ENCODE measurements around the gene TTC39C.
"Not testable (repeated sequence)": the region's sequence is repeated elsewhere in the genome, so short reads cannot be mapped to it uniquely, and the experiment has no call there.

TTC39C gene

DNA sequence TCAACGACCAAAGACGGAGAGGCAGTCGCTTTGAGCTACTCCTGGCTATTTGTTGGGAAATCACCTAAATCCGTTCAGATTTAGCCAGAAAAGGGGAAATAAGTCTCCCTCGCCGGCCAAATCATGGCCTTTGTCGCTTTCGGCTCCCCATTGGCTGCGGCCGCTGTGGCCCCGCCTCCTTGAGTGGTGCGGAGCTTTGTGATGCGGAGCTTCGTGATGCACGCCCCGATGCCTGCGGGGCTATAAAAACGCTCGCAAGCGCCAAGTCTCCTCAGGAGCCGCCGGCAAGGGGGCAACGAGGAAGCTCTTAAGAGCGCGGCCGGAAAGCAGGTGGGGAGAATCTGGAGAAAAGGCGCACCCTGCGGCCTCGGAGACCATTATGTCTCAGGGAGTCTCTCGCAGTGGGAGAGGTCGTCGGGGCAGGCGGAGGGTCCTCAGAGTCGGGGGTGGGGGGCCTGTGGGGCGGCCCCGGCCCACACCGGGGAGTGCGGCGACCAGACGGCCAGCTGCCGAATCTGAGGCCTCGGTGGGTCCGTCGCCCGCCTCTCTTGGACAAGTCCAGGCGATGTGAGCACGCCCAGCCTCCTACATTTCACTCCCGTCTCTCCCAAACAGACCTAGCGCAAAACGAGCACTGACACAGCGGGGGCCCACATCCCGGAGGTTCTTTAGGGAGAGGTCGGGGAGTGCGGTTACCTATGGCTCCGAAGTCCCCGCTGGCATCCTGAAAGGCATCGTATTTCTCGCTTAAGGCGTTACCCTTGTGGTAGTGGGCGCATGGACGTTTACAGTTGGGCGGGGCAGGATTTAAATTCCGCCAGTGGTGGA lies 124.4 kb downstream of the TTC39C start, which contains the start of gene CABYR:
TSS of gene CABYR (plus strand) at position 274 of the 828 bp plus-strand sequence. CDS start 4,053 bp downstream, outside the sequence.
- DNase-seq: peak; percentile 35

DNA sequence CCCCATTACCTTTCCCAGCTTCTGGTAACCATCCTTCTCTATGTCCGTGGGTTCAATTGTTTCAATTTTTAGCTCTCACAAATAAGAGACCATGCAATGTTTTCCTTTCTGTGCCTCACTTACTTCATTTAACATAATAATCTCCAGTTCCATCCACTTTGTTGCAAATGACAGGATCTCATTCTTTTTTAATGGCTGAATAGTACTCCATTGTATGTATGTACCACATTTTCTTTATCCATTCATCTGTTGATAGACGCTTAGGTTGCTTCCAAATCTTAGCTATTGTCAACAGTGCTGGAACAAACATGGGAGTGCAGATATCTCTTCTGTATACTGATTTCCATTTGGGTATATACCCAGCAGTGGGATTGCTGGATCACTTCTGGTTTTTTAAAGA lies 126.1 kb downstream of the TTC39C start:
- no peak for DNase-seq

DNA sequence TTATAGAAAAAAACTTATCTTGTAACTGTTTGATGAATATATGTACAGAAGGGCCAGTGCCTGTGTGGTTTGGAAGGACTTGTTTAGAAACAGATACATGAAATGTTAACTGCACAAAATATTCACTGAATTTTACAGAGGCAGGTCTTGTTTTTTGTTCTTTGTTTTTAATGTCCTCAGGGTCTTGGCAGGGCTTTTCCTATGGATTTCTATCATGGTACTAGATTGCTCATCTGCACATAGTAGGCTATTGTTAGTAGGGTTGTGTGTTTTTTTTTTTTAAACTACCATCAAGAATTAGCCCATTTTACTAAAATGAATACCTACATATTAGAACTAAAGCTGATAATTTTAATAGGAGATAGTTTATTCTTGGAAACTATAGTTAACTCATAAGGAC lies 127.8 kb downstream of the TTC39C start:
- no peak for DNase-seq

DNA sequence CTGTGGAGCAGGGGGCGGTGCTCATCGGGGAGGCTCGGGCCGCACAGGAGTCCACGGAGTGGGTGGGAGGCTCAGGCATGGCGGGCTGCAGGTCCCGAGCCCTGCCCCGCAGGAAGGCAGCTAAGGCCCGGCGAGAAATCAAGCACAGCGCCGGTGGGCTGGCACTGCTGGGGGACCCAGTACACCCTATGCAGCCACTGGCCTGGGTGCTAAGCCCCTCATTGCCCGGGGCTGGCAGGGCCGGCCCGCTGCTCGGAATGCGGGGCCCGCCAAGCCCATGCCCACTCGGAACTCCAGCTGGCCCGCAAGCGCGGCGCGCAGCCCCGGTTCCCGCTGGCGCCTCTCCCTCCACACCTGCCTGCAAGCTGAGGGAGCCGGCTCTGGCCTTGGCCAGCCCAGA lies 135.0 kb downstream of the TTC39C start:
- not testable (repeated sequence) for DNase-seq

DNA sequence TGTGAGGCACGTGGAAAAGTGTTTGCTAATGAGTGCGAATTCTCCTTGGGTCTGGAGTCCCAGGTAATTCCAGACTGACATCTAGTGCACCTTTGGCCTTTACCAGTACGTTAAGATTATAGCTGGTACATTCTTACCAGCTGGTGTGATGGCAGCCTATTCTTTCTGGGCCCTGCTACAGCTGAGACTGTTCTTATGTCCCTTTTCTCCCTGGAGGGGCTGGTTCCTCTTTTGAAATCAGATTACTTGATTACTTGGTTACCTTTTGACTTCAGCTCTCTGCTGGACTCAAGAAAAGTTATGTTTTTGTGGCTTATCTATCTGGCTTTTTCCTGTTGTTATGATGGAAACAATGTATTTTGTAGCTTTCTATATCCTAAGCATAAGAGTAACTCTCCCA lies 138.8 kb downstream of the TTC39C start:
- no peak for DNase-seq

DNA sequence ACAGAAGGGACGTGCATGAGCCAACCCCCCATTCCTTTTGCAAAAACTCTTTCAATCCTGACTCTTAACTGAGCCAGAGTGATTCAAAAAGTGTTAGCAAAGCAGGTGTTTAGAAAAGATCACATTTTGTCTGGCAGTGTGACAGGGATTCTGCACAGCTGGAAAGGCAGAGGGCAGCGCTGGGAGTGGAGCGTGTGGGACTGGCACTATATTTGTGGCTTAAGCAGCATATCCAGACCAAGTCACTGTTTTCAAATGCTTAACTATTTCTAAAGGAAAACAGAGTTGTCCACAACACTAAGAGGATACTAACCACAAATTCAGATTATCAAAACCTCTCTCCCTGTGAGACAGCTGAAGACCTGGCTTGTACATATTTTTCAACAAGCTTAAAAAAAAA lies 143.3 kb downstream of the TTC39C start:
- DNase-seq: no peak

DNA sequence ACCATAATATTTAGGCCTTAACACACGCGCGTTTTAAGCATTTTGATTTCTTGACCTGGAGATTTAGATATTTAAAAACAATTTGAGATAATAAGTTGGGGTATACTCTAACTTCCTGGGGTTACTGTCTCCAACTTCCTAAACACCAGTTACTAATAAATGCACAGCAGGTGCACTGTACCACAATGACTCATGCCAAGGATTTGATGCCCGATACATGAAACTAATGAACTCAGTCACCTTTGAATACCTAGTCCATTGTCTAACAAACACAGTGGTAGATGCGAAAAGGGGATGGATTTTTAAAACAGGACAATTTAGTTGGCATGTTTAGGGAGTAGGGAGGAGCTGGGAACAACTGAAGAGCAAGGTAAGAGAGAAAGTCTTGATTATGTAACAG lies 145.5 kb downstream of the TTC39C start:
- no peak for DNase-seq

DNA sequence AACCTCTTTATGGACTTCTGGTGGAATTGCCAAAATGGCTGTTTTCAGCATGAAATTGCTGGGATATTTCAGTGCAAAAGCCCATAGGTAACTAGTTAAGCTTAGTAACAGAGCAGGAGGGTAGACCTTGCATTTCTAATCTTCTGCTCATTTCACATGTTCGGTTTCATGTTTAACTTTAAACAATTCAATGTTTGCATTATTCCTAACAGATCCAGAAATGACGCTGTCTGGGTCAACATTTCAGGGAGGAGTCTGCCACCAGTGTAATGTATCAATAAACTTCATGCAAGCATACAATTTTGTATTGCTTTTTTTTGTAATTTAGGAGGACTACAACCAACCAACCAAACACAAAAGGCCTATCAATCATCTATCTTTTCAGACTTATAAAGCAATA lies 146.8 kb downstream of the TTC39C start:
- DNase-seq: no peak

DNA sequence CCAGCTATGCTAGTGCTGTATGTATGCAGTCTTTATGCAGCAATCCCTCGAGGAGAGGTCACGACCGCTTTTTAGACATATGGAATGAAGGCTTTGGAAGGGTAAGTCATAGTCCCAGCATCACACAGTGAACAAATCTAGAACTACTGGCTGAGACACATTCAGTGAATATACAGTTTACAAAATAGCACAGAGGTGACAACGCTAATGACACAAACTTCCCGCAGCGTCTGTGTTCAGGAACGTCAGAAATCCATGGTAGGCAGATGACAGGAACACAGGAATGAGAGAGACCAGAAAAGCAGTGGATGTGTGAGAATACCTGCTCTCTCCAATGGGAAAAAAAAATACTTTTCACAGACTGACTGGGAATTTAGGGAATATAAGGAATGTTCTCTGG lies 153.9 kb downstream of the TTC39C start:
- DNase-seq: no peak

DNA sequence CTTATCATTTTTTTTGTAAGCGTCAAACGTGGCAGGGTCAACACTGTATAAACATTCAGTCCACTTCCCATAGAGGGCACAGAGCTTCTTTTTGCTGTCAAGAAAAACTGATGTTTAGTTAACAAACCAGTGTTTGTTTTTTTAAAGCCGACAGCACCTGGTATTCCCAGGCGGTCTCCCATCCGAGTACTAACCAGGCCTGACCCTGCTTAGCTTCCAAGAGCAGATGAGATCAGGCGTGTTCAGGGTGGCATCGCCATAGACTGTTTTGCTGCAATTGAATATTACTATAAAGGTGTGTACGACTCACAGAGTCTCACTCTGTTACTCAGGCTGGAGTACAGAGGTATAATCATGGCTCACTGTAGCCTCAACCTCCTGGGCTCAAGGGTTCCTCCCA lies 155.8 kb downstream of the TTC39C start:
- no peak for DNase-seq

DNA sequence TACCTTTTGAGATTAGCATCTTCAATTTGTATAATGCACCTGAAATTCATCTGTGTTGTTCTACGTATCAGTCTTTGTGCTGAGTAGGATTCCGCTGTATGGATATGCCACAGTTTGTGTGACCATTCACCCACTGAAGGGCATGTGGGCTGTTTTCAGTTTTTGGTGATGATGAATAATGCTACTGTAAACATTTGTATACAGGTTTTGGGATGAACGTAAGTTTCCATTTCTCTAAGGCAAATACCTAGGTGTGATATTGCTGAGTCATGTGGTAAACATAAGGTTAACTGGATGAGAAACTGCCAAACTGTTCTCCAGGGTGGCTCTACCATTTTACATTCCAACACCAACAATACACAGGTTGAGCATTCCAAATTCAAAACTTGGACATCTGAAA lies 159.4 kb downstream of the TTC39C start:
- DNase-seq: no peak

DNA sequence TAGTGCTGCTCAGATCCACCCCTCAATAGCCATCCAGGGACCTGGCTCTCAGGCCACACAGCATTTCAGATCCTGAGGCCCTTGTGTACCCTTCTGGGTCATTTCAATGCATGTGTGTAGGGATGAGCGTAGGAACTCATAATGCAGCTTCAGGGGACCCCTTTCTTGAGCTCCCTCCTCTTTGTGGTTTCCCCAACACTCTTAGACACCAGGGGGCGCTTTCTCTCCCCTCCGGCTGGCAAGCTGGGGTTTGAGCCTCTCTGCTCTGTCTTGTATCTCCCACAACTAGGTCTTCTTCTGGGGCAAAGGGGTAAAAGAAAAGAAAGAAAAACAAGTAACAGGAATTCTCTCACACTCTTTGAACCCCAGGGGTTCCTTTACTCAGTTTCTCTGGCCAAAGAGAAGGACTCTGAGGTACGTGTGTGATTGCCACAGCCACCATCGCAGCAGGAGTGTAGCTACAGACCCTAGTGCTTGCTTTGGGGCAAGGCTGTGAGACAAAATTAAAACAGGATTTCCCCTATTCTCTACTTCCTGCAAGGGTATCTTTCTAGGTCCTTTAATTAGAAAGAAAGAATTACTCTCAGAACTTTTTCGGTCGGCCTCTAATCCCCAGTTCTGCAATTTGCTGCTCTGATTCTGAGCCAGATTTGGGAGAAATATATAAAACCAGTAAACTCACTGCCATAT lies 162.3 kb downstream of the TTC39C start:
- no peak for DNase-seq

DNA sequence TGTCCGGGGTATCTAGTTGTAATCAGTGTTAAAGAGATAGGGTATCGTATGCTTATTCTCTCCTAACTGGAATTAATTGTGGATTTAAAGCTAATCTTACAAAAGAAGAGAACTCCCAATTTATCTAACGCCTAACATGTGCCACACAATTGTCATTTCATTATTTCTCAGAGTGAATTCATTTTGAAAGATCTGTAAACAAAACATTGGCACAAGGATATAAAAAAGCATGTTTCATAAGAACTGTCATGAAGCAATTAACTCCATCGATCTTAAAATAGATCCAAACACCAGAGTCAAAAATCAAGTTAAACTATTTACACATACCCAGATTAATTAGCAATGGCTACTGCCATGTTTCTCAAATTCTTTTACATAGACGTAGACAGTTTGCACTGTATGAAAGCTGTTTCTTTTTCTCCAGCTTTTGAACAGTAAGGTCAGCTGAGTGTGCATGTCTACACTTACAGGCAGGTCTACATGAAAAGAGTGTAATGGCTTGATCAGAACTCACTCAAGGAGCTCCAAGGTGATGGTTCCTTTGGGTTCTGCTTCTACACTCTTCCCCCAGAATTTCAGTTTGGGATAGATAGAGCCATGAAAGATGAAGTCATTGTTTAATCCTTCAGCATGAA lies 163.1 kb downstream of the TTC39C start:
- no peak for DNase-seq

DNA sequence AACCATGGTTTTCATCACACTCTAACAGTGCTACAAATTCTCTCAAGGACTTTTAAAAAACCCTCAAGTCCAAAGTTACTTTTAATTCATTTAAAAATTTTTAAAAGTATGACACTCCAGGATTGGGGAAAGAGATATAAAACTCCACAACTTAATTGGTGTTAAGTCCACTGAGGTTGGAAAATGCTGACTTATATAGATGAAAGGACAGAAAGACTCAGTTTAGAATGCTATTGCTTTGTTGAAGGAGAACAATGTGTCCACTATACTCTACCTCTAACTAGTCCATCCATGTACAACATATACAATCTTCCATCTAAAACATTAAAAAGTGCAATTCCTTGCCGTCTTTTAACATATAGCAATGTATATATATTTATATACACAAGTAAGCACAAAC lies 165.5 kb downstream of the TTC39C start:
- DNase-seq: no peak

DNA sequence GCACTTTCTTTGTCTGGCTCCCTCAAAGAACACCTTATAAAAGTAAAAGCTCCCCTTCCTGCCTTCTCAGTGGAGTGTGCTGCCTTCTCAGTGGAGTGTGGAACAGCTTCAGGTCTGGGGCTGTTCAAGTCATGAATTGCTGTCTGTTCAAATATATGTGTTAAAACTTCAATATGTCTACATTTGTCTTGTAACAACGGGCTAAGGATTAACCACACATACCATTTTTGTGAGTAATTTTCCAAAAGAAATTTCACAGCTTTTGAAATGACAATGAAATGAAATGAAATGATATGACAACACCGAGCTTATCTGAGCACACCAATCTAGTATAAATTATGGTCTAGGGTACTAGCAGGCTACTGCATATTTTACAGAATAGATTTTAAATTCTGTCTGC lies 167.3 kb downstream of the TTC39C start:
- DNase-seq: no peak
